Measurements from ENCODE around the gene CNTN1. TPM values are rescaled to one million over a fixed set of nuclear protein-coding genes. Genes with fewer than 3 reads are reported as not detected.

CNTN1 gene
- total and polyA plus RNA-seq, 2 of the 8 experiments (the other 6 are each of a cell fraction or from before 2014, with no cell fraction given) = 7.2 to 21.8 TPM

- no peak for TF ChIP-seq CHD7 (IDR thresholded peaks at IDR 0.05; ENCODE audit: insufficient replicate concordance, low read length)
Measured at GRCh38 chr12:41023836-41024235, 331.6 kb downstream of the CNTN1 start (continued).

Measured in H1 (cell line).